ENCODE measurements around the gene XPNPEP1. TPM values are rescaled to one million over a fixed set of nuclear protein-coding genes. Genes with fewer than 3 reads are reported as not detected.
A peak's percentile ranks its signal among the peaks of the same experiment; 100 is the strongest.
"Not testable (repeated sequence)": the region's sequence is repeated elsewhere in the genome, so short reads cannot be mapped to it uniquely, and the experiment has no call there.

XPNPEP1 gene
- total RNA-seq, 1 experiment from 2014 or later, result 105 TPM

DNA sequence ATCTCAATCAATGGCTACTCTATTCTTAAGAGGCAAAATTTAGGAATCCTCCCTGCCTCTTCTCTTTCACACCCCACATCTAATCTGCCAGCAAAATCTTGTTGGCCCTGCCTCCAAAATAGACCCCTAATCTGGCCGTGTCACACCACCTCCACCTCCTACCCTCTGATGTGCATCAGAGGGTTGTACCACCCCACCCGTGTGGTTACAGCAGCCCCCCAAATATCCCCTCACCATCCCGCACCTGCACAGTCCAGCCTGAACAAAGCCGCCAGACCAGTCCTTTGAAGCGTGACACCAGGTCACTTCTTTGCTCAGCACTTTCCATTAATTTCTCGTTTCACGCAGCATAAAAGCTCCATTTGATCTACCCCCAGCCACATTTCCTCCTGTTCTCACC is 776 bp upstream of the XPNPEP1 start:
- H3K4me1 ChIP-seq (replicated peaks), result peaks cover 14% of the 10 kb centered on the region
- H3K4me3 ChIP-seq, result no peak overlapping the region
- H3K36me3 ChIP-seq, result peaks cover 10% of the 10 kb centered on the region
- DNase-seq (ENCODE audit: low read depth in 1 of 2, low spot score in 2 of 2), result no peak
- no peaks in the 10 kb centered on the region for H3K9me3 ChIP-seq (replicated peaks)
- no peak overlapping the region for H3K27ac ChIP-seq
- H3K27me3 ChIP-seq (replicated peaks), result no peaks in the 10 kb centered on the region

- H3K27ac ChIP-seq, result peak overlapping the region; percentile 81
- DNase-seq (ENCODE audit: low read depth in 1 of 2, low spot score in 2 of 2), result no peak
- no peaks in the 10 kb centered on the region for H3K9me3 ChIP-seq (replicated peaks)
- peaks cover 10% of the 10 kb centered on the region for H3K36me3 ChIP-seq
- no peaks in the 10 kb centered on the region for H3K27me3 ChIP-seq (replicated peaks)
- H3K4me3 ChIP-seq, result peak overlapping the region; percentile 96
- peaks cover 14% of the 10 kb centered on the region for H3K4me1 ChIP-seq (replicated peaks)
Measured at GRCh38 chr10:109922358-109922975, 844 bp downstream of the XPNPEP1 start.

DNA sequence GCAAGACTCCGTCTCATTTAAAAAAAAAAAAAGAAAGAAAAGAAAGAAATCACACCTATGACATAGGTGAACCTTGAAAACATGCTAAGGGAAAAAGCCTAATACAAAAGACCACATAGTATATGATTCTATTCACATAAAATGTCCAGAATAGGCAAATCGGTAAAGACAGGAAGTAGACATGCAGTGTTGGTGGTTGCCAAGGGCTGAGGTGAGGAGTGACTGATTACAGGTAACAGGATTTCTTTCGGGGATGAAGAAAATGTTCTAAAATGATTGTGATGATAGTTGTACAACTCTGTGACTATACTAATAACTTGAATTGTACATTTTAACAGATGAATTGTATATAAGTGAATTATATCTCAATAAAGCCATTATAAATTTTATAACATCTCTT is 3.3 kb downstream of the XPNPEP1 start:
- no peak for DNase-seq (ENCODE audit: low read depth in 1 of 2, low spot score in 2 of 2)
- Histone ChIP-seq H3K27me3 (replicated peaks) (no peaks in the 10 kb centered on the region), H3K27ac (no peak overlapping the region), H3K36me3 (peaks cover 10% of the 10 kb centered on the region), H3K4me1 (replicated peaks) (peaks cover 23% of the 10 kb centered on the region), H3K9me3 (replicated peaks) (no peaks in the 10 kb centered on the region), H3K4me3 (no peak overlapping the region)

DNA sequence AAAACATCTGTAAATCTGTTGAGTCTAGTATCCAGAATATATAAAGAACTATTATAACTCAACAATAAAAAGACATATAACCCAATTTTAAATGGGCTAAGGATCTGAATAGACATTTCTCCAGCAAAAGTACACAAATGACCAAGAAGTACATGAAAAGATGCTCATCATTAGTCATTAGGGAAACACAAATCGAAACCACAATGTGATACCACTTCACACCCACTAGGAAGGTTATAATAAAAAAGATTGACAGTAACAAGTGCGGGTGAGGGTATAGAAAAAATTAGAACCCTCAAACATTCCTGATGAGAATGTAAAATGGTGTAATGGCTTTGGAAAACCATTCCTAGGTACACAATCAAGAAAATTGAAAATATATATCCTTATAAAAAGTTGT is 4.1 kb downstream of the XPNPEP1 start:
- Histone ChIP-seq H3K9me3 (replicated peaks) (no peaks in the 10 kb centered on the region), H3K4me3 (no peak overlapping the region), H3K27me3 (replicated peaks) (no peaks in the 10 kb centered on the region), H3K36me3 (peaks cover 12% of the 10 kb centered on the region), H3K27ac (no peak overlapping the region), H3K4me1 (replicated peaks) (peaks cover 24% of the 10 kb centered on the region)
- no peak for DNase-seq (ENCODE audit: low read depth in 1 of 2, low spot score in 2 of 2)

- peaks cover 13% of the 10 kb centered on the region for H3K36me3 ChIP-seq
- not testable (repeated sequence) for DNase-seq (ENCODE audit: low read depth in 1 of 2, low spot score in 2 of 2); H3K27me3 ChIP-seq (replicated peaks); H3K9me3 ChIP-seq (replicated peaks); H3K27ac ChIP-seq; H3K4me3 ChIP-seq
- H3K4me1 ChIP-seq (replicated peaks), result peaks cover 23% of the 10 kb centered on the region
Measured at GRCh38 chr10:109918707-109919106, 4.6 kb downstream of the XPNPEP1 start.

GRCh38 chr10:109915566-109915965 is 7.7 kb downstream of the XPNPEP1 start:
- H3K36me3 ChIP-seq, result peaks cover 20% of the 10 kb centered on the region
- no peaks in the 10 kb centered on the region for H3K27me3 ChIP-seq (replicated peaks)
- H3K27ac ChIP-seq, result no peak overlapping the region
- no peaks in the 10 kb centered on the region for H3K9me3 ChIP-seq (replicated peaks)
- no peak overlapping the region for H3K4me3 ChIP-seq
- DNase-seq (ENCODE audit: low read depth in 1 of 2, low spot score in 2 of 2), result no peak
- H3K4me1 ChIP-seq (replicated peaks), result peaks cover 14% of the 10 kb centered on the region

DNA sequence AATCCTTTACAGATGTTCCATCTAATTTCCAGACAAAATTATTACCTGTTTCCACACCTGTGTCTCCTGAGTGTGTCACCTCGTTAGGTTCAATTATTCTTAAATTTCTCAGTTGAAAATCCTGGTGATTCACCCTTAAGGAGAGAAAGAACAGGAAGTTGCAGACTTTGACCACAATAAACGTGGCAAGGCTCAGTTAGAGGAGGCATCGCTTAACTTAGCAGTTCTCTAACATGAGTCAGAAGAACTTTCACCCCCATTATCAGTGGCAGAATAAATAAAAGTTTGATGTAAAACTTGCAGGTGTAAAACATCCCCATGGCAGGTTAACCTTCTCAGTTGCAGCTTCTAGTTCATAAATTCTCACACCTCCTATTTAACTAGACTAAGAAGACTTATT is 8.3 kb downstream of the XPNPEP1 start:
- Histone ChIP-seq H3K9me3 (replicated peaks) (no peaks in the 10 kb centered on the region), H3K4me3 (no peak overlapping the region), H3K27ac (no peak overlapping the region), H3K4me1 (replicated peaks) (peaks cover 14% of the 10 kb centered on the region), H3K27me3 (replicated peaks) (no peaks in the 10 kb centered on the region), H3K36me3 (peaks cover 22% of the 10 kb centered on the region)
- DNase-seq (ENCODE audit: low read depth in 1 of 2, low spot score in 2 of 2), result peak; percentile 55 to 60

GRCh38 chr10:109913306-109913892 is 9.9 kb downstream of the XPNPEP1 start:
- Histone ChIP-seq H3K9me3 (replicated peaks) (no peaks in the 10 kb centered on the region), H3K27ac (no peak overlapping the region), H3K4me1 (replicated peaks) (peaks cover 14% of the 10 kb centered on the region), H3K4me3 (no peak overlapping the region), H3K36me3 (peaks cover 24% of the 10 kb centered on the region), H3K27me3 (replicated peaks) (no peaks in the 10 kb centered on the region)
- no peak for DNase-seq (ENCODE audit: low read depth in 1 of 2, low spot score in 2 of 2)

DNA sequence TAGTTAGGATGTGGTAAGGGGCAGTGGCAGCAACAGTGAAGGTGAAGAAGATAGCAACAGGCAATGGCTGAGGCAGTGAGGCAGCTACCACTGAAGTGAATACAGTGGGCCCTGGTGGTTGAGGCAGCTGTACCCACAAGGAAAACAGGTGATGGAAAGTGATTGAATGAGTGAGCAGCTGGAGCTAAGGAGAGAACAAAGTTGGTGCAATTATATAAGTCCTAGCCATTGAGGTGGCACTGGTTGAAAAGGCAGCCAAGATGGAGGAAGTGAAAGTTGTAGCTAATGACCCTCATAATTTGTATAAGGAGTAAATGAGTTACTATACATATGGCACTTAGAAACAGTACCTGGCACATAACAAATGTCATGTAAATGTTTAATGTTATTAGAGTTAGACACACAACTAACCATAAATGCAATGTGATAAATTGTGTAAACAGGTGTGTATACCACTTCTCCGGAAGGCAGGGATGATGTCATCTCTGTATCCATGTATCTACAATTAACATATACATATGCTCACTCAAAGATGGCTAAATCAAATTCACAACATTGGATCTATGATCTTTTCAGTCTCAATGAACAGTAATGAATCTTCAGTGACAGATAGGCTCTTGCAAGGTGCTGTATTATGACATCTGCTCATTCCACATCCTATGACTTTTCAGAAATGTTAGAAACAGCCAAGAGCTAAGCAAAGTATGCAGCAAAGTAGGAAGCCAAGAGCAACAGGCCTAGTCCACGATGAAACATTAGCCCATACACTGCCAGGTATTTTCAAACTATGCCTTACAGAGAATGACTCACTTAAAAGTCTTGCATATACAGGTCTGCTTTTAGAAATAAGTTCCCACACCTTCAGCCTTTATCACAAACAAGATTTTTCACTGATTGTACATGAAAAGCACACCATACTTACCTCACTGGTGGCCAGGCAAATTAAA is 10.7 kb downstream of the XPNPEP1 start:
- H3K4me3 ChIP-seq, result no peak overlapping the region
- H3K27me3 ChIP-seq (replicated peaks), result no peaks in the 10 kb centered on the region
- DNase-seq (ENCODE audit: low read depth in 1 of 2, low spot score in 2 of 2), result no peak
- H3K4me1 ChIP-seq (replicated peaks), result peaks cover 14% of the 10 kb centered on the region
- no peaks in the 10 kb centered on the region for H3K9me3 ChIP-seq (replicated peaks)
- no peak overlapping the region for H3K27ac ChIP-seq
- peaks cover 26% of the 10 kb centered on the region for H3K36me3 ChIP-seq

DNA sequence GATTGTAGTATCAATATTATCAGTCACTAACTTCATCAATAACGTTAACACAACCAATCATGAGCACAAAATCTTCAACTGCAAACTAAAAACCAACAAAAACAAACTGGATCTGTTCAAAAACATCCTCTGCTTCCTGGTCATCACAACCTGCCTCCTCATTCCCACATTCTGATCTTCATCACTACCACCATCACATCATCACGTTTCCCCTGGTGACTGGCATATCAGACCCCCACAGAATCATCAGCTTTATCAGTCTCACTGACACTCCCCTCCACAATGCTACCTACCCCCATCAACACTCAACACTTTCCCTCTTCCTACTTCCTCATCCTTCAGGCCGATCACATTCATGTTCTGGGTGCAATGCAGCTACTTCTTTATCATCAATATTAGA is 11.4 kb downstream of the XPNPEP1 start:
- no peak for DNase-seq (ENCODE audit: low read depth in 1 of 2, low spot score in 2 of 2)
- Histone ChIP-seq H3K27ac (no peak overlapping the region), H3K27me3 (replicated peaks) (no peaks in the 10 kb centered on the region), H3K36me3 (peaks cover 33% of the 10 kb centered on the region), H3K4me1 (replicated peaks) (peaks cover 14% of the 10 kb centered on the region), H3K9me3 (replicated peaks) (no peaks in the 10 kb centered on the region), H3K4me3 (no peak overlapping the region)

GRCh38 chr10:109906316-109906715 is 17.0 kb downstream of the XPNPEP1 start:
- DNase-seq (ENCODE audit: low read depth in 1 of 2, low spot score in 2 of 2), result no peak
- no peak overlapping the region for H3K4me3 ChIP-seq
- H3K36me3 ChIP-seq, result peaks cover 45% of the 10 kb centered on the region
- no peaks in the 10 kb centered on the region for H3K9me3 ChIP-seq (replicated peaks)
- H3K27ac ChIP-seq, result no peak overlapping the region
- peaks cover 16% of the 10 kb centered on the region for H3K4me1 ChIP-seq (replicated peaks)
- no peaks in the 10 kb centered on the region for H3K27me3 ChIP-seq (replicated peaks)

GRCh38 chr10:109904397-109904796 is 18.9 kb downstream of the XPNPEP1 start:
- Histone ChIP-seq H3K4me1 (replicated peaks) (peaks cover 27% of the 10 kb centered on the region), H3K36me3 (peaks cover 44% of the 10 kb centered on the region), H3K9me3 (replicated peaks) (no peaks in the 10 kb centered on the region), H3K4me3 (no peak overlapping the region), H3K27me3 (replicated peaks) (no peaks in the 10 kb centered on the region), H3K27ac (no peak overlapping the region)
- DNase-seq (ENCODE audit: low read depth in 1 of 2, low spot score in 2 of 2), result no peak

DNA sequence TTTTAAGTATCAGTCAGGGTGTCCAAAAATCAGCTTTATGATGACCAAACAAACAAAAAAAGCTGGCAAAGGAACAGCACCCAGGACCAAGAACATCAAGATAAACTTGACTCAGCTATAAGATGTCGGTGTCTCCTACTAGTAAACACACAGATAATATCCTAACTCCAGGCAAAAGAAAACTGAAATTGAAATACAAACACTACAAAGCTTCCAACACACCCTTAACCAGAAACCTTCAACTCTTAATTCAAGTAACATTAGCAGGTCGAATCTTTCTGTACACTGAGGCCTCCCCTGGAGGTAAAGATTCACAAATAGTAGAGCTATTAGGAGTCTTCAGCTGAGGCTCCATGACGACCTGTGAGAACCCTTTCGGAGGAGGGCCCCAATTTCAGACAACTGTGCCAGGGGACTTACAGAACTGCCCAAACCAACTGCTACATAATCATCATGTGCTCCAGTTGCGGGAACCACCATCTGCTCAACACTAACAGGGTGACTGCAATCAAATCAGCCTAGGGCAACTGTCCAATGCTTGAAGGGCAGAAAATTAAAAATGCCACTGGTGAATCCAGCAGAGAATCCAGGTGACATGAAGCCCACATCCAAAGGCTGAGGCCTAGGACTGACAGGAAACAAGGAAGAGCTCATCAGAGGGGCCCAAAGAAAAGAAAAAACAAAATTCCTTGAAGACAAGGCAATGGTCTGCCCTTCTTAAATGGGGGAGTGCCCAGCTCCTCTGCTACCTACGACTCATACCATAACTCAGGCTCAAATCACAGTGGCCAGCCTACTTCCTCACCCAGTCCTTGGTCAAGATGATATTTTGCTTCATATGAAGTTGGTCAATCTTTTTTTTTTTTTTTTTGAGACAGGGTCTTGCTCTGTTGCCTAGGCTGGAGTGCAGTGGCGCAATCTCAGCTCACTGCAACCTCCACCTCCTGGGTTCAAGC is 20.0 kb downstream of the XPNPEP1 start:
- peaks cover 34% of the 10 kb centered on the region for H3K4me1 ChIP-seq (replicated peaks)
- no peaks in the 10 kb centered on the region for H3K9me3 ChIP-seq (replicated peaks)
- no peaks in the 10 kb centered on the region for H3K27me3 ChIP-seq (replicated peaks)
- H3K4me3 ChIP-seq, result no peak overlapping the region
- peak in 1 of 2 experiments; percentile 33 for DNase-seq (ENCODE audit: low read depth in 1 of 2, low spot score in 2 of 2)
- H3K27ac ChIP-seq, result peak overlapping the region; percentile 22; the same call in 1 of the 2 replicates
- H3K36me3 ChIP-seq, result peaks cover 44% of the 10 kb centered on the region

All from SJSA1 (cell line).